ENCODE measurements around the gene RTL9. TPM values are rescaled to one million over a fixed set of nuclear protein-coding genes. Genes with fewer than 3 reads are reported as not detected.

Gene RTL9
- total and polyA plus RNA-seq, 8 donors, result under 0.01 TPM; not detected in 7

DNA sequence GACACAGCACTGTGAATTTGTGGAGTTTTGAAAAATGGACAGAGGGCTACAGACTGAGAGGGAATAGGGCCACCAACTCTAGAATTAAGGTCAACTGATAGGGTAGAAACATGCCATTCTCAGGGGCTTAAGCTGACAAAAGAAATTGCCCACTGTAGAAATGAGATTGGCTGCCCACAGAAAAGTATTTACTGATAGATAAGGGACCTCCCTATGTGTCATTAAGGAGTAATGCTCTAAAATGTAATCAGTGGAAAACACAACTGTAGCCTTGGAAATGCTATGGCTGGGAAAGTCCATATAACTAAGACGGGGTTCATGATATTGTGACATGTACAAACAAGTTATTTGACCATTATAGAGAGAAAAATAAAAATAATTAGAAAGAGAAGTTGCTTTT is 4.6 kb downstream of the RTL9 start:
- no peak for TF ChIP-seq POLR2AphosphoS5 (IDR thresholded peaks at IDR 0.05)
- TF ChIP-seq, protein P1, sequence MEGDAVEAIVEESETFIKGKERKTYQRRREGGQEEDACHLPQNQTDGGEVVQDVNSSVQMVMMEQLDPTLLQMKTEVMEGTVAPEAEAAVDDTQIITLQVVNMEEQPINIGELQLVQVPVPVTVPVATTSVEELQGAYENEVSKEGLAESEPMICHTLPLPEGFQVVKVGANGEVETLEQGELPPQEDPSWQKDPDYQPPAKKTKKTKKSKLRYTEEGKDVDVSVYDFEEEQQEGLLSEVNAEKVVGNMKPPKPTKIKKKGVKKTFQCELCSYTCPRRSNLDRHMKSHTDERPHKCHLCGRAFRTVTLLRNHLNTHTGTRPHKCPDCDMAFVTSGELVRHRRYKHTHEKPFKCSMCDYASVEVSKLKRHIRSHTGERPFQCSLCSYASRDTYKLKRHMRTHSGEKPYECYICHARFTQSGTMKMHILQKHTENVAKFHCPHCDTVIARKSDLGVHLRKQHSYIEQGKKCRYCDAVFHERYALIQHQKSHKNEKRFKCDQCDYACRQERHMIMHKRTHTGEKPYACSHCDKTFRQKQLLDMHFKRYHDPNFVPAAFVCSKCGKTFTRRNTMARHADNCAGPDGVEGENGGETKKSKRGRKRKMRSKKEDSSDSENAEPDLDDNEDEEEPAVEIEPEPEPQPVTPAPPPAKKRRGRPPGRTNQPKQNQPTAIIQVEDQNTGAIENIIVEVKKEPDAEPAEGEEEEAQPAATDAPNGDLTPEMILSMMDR (IDR thresholded peaks at IDR 0.05), result no peak
- no peak for TF ChIP-seq EP300 (IDR thresholded peaks at IDR 0.05)
- TF ChIP-seq POLR2A (IDR thresholded peaks at IDR 0.05), result no peak
- Histone ChIP-seq H3K4me1 (no peaks in the 10 kb centered on the region), H3K9me3 (no peaks in the 10 kb centered on the region), H3K4me3 (no peak overlapping the region), H3K36me3 (no peaks in the 10 kb centered on the region), H3K27ac (no peak overlapping the region), H3K27me3 (peaks cover 0 to 4% (median 0%) of the 10 kb centered on the region in 3 donors)
- WGBS, 5 donors, result 49 to 62% (median 60%) methylated on average over 1 of the region's 1 CpG
- intact Hi-C loops (cut with DNase I; ENCODE audit: low total_unique reads), result no loop called here
- no peak for DNase-seq

DNA sequence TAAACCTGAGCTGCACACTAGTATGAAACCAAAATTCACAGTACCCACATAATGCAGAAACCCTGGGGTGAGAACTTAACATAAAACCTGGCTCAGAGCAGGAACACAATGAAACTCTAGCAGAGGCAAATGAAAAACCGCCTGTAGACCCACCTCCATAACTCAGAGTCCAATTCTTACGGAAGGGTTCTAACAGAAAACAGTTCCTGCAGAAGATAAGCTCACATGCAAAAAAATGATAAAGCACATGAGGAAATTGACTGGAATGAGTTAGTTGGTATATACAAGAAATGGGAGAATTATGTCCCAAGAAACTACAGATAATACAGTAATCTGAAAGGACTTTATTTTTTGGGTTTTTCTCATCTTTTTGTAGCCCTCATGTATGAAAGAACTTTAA is 14.7 kb downstream of the RTL9 start:
- Histone ChIP-seq H3K27me3 (no peaks in the 10 kb centered on the region), H3K4me1 (no peaks in the 10 kb centered on the region), H3K27ac (no peak overlapping the region), H3K4me3 (no peak overlapping the region), H3K9me3 (no peaks in the 10 kb centered on the region), H3K36me3 (no peaks in the 10 kb centered on the region)
- TF ChIP-seq EP300 (IDR thresholded peaks at IDR 0.05), result no peak
- no peak for TF ChIP-seq POLR2A (IDR thresholded peaks at IDR 0.05)
- TF ChIP-seq, protein P1 (IDR thresholded peaks at IDR 0.05), result no peak
- no peak for TF ChIP-seq POLR2AphosphoS5 (IDR thresholded peaks at IDR 0.05)
- 25 to 38% (median 33%) methylated on average over 2 of the region's 2 CpGs for WGBS, 5 donors
- intact Hi-C loops (cut with DNase I; ENCODE audit: low total_unique reads), result no loop called here
- no peak for DNase-seq

DNA sequence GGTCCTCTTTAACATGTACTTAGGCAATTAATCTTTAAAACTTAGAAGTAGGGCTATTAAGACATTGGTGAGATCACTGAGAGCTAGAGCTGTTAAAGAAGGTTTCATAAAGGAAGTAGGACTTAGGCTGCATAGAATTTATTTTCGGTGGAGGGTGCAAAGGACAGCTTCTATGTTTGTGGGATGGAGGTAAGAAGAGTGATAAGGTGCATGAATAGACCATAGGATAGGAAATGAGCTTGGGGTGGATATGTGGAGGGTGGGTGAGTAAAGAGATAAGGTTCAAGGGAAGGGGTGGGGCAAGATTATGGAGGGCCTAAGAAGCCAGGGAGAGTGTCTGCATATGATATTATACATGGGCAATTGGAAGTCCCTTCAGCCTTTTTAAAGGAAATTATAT is 15.9 kb downstream of the RTL9 start:
- Histone ChIP-seq H3K4me3 (no peak overlapping the region), H3K9me3 (no peaks in the 10 kb centered on the region), H3K4me1 (no peaks in the 10 kb centered on the region), H3K27ac (no peak overlapping the region), H3K27me3 (no peaks in the 10 kb centered on the region), H3K36me3 (no peaks in the 10 kb centered on the region)
- DNase-seq, result no peak
- no peak for TF ChIP-seq POLR2AphosphoS5 (IDR thresholded peaks at IDR 0.05)
- TF ChIP-seq POLR2A (IDR thresholded peaks at IDR 0.05), result no peak
- TF ChIP-seq, protein P1 (IDR thresholded peaks at IDR 0.05), result no peak
- TF ChIP-seq EP300 (IDR thresholded peaks at IDR 0.05), result no peak
- WGBS, 5 donors, result 36 to 69% (median 50%) methylated on average over 1 of the region's 1 CpG
- intact Hi-C loops (cut with DNase I; ENCODE audit: low total_unique reads), result no loop called here

DNA sequence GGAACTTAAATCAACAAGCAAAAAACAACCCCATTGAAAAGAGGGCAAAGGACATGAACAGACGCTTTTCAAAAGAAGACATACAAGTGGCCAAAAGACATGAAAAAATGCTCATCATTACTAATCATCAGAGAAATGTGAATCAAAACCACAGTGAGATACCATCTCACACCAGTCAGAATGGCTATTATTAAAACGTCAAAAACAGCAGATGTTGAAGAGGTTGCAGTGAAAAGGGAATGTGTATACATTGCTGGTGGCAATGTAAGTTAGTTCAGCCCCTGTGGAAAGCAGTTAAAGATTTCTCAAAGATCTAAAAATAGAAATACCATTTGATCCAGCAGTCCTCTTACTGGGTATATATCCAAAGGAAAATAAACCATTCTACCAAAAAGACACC is 22.6 kb downstream of the RTL9 start:
- 58 to 72% (median 65%) methylated on average over 2 of the region's 2 CpGs for WGBS, 5 donors
- DNase-seq, result no peak
- Histone ChIP-seq H3K36me3 (no peaks in the 10 kb centered on the region), H3K27ac (no peak overlapping the region), H3K4me3 (no peak overlapping the region), H3K27me3 (no peaks in the 10 kb centered on the region), H3K4me1 (no peaks in the 10 kb centered on the region), H3K9me3 (no peaks in the 10 kb centered on the region)
- TF ChIP-seq POLR2AphosphoS5 (IDR thresholded peaks at IDR 0.05) (no peak), POLR2A (IDR thresholded peaks at IDR 0.05) (no peak), EP300 (IDR thresholded peaks at IDR 0.05) (no peak)
- TF ChIP-seq, protein P1 (IDR thresholded peaks at IDR 0.05), result no peak
- intact Hi-C loops (cut with DNase I; ENCODE audit: low total_unique reads), result no loop called here

Data from stomach (tissue), 9 donors.